H1 (cell line): Measurements from ENCODE around the gene CLEC19A. TPM values are rescaled to one million over a fixed set of nuclear protein-coding genes. Genes with fewer than 3 reads are reported as not detected.

Experiments used
- BACH1 ChIP-seq: IDR thresholded peaks from 2 replicates; pipeline ENCODE4 v1.6.1; 2012; ENCODE audit warnings: low read length, improper control_type of control experiment
- CHD2 ChIP-seq: IDR thresholded peaks from 2 replicates; pipeline ENCODE4 v1.6.1; 2012; ENCODE audit warnings: low read length, improper control_type of control experiment
- EP300 ChIP-seq, 2 experiments: IDR thresholded peaks; 1 replicate in 1 of 2; 2 replicates in 1 of 2; pipeline ENCODE4 v1.6.1; 2011 to 2012; ENCODE audit warnings: low read depth in 2 of 2, low read length in 2 of 2, mild to moderate bottlenecking in 2 of 2, borderline replicate concordance in 1 of 2, inconsistent platforms in 1 of 2, moderate library complexity in 1 of 2
- HDAC2 ChIP-seq, 2 experiments: fragments of 300-600 bp in 1 of 2; sonication (generic) in 1 of 2; IDR thresholded peaks; 2 replicates each; pipeline ENCODE4 v1.6.1; 2011 to 2012; ENCODE audit warnings: low read depth in 2 of 2, low read length in 2 of 2, mild to moderate bottlenecking in 2 of 2, moderate library complexity in 2 of 2, borderline replicate concordance in 1 of 2, inconsistent platforms in 1 of 2
- HDAC6 ChIP-seq: IDR thresholded peaks from one replicate; pipeline ENCODE4 v1.7.1; 2012; ENCODE audit warnings: low read depth, mild to moderate bottlenecking, inconsistent platforms, low read length, moderate library complexity
- KDM1A ChIP-seq: fragments of 200-600, 300-600 bp; sonication (generic); IDR thresholded peaks from 2 replicates; pipeline ENCODE4 v1.7.1; 2016; ENCODE audit warnings: mild to moderate bottlenecking, low read length, borderline replicate concordance
- KDM4A ChIP-seq: IDR thresholded peaks from one replicate; pipeline ENCODE4 v1.7.1; 2012; ENCODE audit warnings: low read depth, mild to moderate bottlenecking, moderate library complexity, low read length, inconsistent platforms; ENCODE audit not compliant: severe bottlenecking
- POLR2A ChIP-seq, 2 experiments: IDR thresholded peaks; 1 replicate in 1 of 2; 2 replicates in 1 of 2; pipeline ENCODE4 v1.6.1; 2011; ENCODE audit warnings: low read depth in 2 of 2, low read length in 2 of 2, mild to moderate bottlenecking in 2 of 2; ENCODE audit errors: control extremely low read depth in 1 of 2
- POLR2AphosphoS5 ChIP-seq: IDR thresholded peaks from 2 replicates; pipeline ENCODE4 v1.6.1; 2011; ENCODE audit warnings: low read depth, low read length
- RFX5 ChIP-seq: IDR thresholded peaks from 2 replicates; pipeline ENCODE4 v1.6.1; 2011; ENCODE audit warnings: low read depth, low read length, improper control_type of control experiment, borderline replicate concordance
- SAP30 ChIP-seq: fragments of 300-600 bp; sonication (generic); IDR thresholded peaks from 2 replicates; pipeline ENCODE4 v1.7.1; 2012; ENCODE audit warnings: low read length, moderate library complexity, mild to moderate bottlenecking, inconsistent platforms; ENCODE audit not compliant: insufficient read depth, insufficient replicate concordance
- SP1 ChIP-seq: IDR thresholded peaks from 2 replicates; pipeline ENCODE4 v1.6.1; 2011; ENCODE audit warnings: low read depth, low read length
- TAF7 ChIP-seq: optimal IDR thresholded peaks from 2 replicates; pipeline ENCODE3; 2011; ENCODE audit warnings: low read depth, mild to moderate bottlenecking, inconsistent platforms, low read length, moderate library complexity, borderline replicate concordance
- TCF12 ChIP-seq: IDR thresholded peaks from 2 replicates; pipeline ENCODE4 v1.6.1; 2011; ENCODE audit warnings: low read depth, mild to moderate bottlenecking, low read length
- TEAD4 ChIP-seq: IDR thresholded peaks from 2 replicates; pipeline ENCODE4 v1.6.1; 2012; ENCODE audit warnings: low read depth, low read length, inconsistent platforms, mixed read lengths
- polyA plus RNA-seq, 7 experiments: library from polyadenylated mRNA; depleted of rRNA in 3 of 7; stranded (reverse) in 5 of 7; unstranded in 2 of 7; fragments of >200 nt in 5 of 7; fragments of 200-250 nt in 2 of 7; gene quantifications; 1 replicate in 5 of 7; 2 replicates in 1 of 7; 4 replicates in 1 of 7; pipeline versions ENCODE4 v1.2.1 to v1.2.3, GENCODE V29; 2011 to 2013; ENCODE audit warnings: missing spikeins in 2 of 7, mixed read lengths in 2 of 7
- total RNA-seq: library from RNA; stranded (reverse); fragmentation: NEBNext Ultra II Directional; extraction: Animal tissue kit (Norgen Biotek cat#: 25700); gene quantifications from 2 replicates; pipeline ENCODE4 v1.2.1, GENCODE V29; 2021
- TF ChIP-seq, protein P1 (sequence below): IDR thresholded peaks from 2 replicates; pipeline ENCODE4 v1.6.1; 2012; ENCODE audit warnings: low read length, inconsistent platforms

The CLEC19A gene
- total and polyA plus RNA-seq, 2 of the 8 experiments (the other 6 are each of a cell fraction or from before 2014, with no cell fraction given), result 0.35 to 0.88 TPM

DNA sequence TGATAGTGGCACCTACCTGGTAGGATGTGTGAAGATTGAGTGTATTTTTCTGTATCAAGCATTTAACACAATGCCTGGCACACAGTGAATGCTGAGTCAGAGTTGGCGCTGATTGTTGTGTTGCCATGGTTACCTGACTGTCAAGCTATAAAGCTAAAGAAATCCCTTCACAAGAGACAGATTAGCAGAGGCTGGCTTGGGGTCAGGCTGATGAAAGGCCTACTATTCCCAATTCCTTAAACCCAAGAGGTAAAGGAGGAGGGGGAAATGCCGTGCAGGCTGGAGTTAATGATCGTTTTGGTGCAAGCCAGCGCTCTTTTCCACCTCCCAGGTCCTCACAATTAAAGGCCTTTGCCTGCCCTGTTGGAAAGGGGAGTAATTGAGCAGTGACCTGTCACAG, 5.9 kb downstream of the CLEC19A start (continued):
- TF ChIP-seq EP300 (IDR thresholded peaks at IDR 0.05; ENCODE audit: borderline replicate concordance in 1 of 2, low read depth in 2 of 2, low read length in 2 of 2) (peak in 1 of 2 experiments; percentile 39; a peak in 1 of 3 replicates), TAF7 (no peak), KDM1A (no peak), SAP30 (no peak), HDAC2 (IDR thresholded peaks at IDR 0.05; ENCODE audit: borderline replicate concordance in 1 of 2, low read depth in 2 of 2, low read length in 2 of 2) (no peak), POLR2AphosphoS5 (no peak), TEAD4 (no peak), CHD2 (no peak), KDM4A (no peak), POLR2A (IDR thresholded peaks at IDR 0.05; ENCODE audit: control extremely low read depth in 1 of 2, low read depth in 2 of 2, low read length in 2 of 2) (no peak), BACH1 (peak; percentile 96), RFX5 (no peak), HDAC6 (no peak), SP1 (no peak), TCF12 (no peak)
- TF ChIP-seq, protein P1, sequence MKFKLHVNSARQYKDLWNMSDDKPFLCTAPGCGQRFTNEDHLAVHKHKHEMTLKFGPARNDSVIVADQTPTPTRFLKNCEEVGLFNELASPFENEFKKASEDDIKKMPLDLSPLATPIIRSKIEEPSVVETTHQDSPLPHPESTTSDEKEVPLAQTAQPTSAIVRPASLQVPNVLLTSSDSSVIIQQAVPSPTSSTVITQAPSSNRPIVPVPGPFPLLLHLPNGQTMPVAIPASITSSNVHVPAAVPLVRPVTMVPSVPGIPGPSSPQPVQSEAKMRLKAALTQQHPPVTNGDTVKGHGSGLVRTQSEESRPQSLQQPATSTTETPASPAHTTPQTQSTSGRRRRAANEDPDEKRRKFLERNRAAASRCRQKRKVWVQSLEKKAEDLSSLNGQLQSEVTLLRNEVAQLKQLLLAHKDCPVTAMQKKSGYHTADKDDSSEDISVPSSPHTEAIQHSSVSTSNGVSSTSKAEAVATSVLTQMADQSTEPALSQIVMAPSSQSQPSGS, result no peak
